GM12891 (cell line): ENCODE data around the gene ZNF410.

Experiments used
- POLR2A ChIP-seq: IDR thresholded peaks from 2 replicates; pipeline ENCODE4 v1.6.1; 2011; ENCODE audit warnings: low read depth, low read length, control low read depth
- POLR2AphosphoS5 ChIP-seq: IDR thresholded peaks from 2 replicates; pipeline ENCODE4 v1.6.1; 2011; ENCODE audit warnings: low read depth, low read length, control low read depth

GRCh38 chr14:73878436-73878835, 8.2 kb upstream of the ZNF410 start:
- TF ChIP-seq POLR2A, result no peak
- TF ChIP-seq POLR2AphosphoS5, result no peak
